ENCODE measurements around the gene SMC5.

DNA sequence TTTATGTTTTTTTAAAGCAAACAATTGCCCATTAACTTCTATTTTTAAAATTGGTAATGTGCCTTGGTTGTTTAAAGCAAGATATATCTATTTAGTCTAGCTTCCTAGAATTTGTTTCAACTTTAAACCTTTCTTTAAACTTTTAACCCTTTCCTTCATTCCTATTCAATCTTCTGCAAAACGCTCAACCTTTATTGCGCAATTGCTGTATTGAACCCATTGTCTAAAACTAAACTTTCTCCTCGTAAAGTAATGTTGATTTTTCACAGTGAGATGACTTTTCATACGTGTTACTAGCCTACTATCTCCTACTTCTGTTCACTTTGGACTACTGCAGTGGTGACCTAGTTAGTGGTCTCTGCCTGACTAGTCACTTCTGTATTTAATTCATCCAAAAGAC, 63.3 kb downstream of the SMC5 start:
- TF ChIP-seq, protein P1, sequence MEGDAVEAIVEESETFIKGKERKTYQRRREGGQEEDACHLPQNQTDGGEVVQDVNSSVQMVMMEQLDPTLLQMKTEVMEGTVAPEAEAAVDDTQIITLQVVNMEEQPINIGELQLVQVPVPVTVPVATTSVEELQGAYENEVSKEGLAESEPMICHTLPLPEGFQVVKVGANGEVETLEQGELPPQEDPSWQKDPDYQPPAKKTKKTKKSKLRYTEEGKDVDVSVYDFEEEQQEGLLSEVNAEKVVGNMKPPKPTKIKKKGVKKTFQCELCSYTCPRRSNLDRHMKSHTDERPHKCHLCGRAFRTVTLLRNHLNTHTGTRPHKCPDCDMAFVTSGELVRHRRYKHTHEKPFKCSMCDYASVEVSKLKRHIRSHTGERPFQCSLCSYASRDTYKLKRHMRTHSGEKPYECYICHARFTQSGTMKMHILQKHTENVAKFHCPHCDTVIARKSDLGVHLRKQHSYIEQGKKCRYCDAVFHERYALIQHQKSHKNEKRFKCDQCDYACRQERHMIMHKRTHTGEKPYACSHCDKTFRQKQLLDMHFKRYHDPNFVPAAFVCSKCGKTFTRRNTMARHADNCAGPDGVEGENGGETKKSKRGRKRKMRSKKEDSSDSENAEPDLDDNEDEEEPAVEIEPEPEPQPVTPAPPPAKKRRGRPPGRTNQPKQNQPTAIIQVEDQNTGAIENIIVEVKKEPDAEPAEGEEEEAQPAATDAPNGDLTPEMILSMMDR (IDR thresholded peaks at IDR 0.05; ENCODE audit: low read depth, low read length), result no peak
- no peak for TF ChIP-seq EZH2phosphoT487 (IDR thresholded peaks at IDR 0.05; ENCODE audit: low read depth)
